ENCODE data around the gene COIL. TPM values are rescaled to one million over a fixed set of nuclear protein-coding genes. Genes with fewer than 3 reads are reported as not detected.

Gene COIL
- total and polyA plus RNA-seq, 2 of the 13 experiments (the other 11 are each of a cell fraction or from before 2014, with no cell fraction given): 8.1 to 29.4 TPM

DNA sequence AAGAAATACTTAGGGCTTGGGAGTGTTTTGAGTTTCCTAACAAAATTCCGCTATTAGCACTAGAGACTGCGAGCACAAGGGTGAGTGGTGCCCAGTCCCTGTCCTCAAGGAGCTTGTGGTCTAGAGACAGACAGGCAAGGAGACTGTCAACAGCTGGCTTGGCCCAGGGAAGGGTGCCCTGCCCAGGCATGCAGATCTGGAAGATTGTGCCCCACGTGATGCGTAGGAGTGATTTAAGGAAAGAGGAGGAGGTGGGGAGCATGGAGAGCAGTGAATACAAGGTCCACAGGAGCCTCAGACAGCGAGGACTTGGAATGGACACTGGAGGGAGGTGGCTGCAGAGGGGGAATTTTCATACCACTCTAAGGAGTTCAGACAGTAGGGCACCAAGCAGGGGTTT lies 42.1 kb upstream of the COIL start:
- H4K20me1 ChIP-seq (ENCODE audit: insufficient read depth, low read length): no peaks in the 10 kb centered on the region
- no peaks in the 10 kb centered on the region for H3K9me3 ChIP-seq (ENCODE audit: low read length)
- H3K4me2 ChIP-seq (ENCODE audit: low read depth, low read length): no peak overlapping the region
- FAIRE-seq (no peak), DNase-seq (ENCODE audit: low spot score) (no peak), ATAC-seq (no peak)
- no peak overlapping the region for H2AFZ ChIP-seq (ENCODE audit: low read length)
- H3K4me1 ChIP-seq (ENCODE audit: insufficient read depth, low read length): no peaks in the 10 kb centered on the region
- ChIA-PET POLR2A (no interaction called here), CTCF (ENCODE audit: low intra/inter-chr PET ratio, low total read pairs) (no interaction called here)
- TF ChIP-seq, protein P1, sequence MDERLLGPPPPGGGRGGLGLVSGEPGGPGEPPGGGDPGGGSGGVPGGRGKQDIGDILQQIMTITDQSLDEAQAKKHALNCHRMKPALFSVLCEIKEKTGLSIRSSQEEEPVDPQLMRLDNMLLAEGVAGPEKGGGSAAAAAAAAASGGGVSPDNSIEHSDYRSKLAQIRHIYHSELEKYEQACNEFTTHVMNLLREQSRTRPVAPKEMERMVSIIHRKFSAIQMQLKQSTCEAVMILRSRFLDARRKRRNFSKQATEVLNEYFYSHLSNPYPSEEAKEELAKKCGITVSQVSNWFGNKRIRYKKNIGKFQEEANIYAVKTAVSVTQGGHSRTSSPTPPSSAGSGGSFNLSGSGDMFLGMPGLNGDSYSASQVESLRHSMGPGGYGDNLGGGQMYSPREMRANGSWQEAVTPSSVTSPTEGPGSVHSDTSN (CRISPR knock-in tag; IDR thresholded peaks at IDR 0.05): no peak
- TF ChIP-seq, protein P2, sequence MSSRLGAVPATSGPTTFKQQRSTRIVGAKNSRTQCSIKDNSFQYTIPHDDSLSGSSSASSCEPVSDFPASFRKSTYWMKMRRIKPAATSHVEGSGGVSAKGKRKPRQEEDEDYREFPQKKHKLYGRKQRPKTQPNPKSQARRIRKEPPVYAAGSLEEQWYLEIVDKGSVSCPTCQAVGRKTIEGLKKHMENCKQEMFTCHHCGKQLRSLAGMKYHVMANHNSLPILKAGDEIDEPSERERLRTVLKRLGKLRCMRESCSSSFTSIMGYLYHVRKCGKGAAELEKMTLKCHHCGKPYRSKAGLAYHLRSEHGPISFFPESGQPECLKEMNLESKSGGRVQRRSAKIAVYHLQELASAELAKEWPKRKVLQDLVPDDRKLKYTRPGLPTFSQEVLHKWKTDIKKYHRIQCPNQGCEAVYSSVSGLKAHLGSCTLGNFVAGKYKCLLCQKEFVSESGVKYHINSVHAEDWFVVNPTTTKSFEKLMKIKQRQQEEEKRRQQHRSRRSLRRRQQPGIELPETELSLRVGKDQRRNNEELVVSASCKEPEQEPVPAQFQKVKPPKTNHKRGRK (CRISPR knock-in tag; IDR thresholded peaks at IDR 0.05): no peak
- TF ChIP-seq RNF2 (conservative IDR thresholded peaks at IDR 0.05; ENCODE audit: low read depth): no peak
- in situ Hi-C loops (cut with HindIII; ENCODE audit: extremely low pct_ligation_motif_present, low pct_unique_long_range_greater_than_20kb) (no loop called here), intact Hi-C loops (cut with micrococcal nuclease; ENCODE audit: unreplicated experiment) (no loop called here)
- H3K79me2 ChIP-seq (ENCODE audit: insufficient read depth, low read length): no peaks in the 10 kb centered on the region
- no peak overlapping the region for H3K27ac ChIP-seq (ENCODE audit: extremely low read length, insufficient read depth, low read length)
- no TSS peak for BruUV-seq (replicated peaks)
- H3K36me3 ChIP-seq (replicated peaks in 1 of 2; ENCODE audit: control insufficient read depth in 1 of 2, insufficient read depth in 2 of 2, low read length in 2 of 2): no peaks in the 10 kb centered on the region
- no peak overlapping the region for H3K4me3 ChIP-seq (replicated peaks in 1 of 3; ENCODE audit: insufficient read depth in 1 of 3, low read depth in 2 of 3, low read length in 3 of 3)
- WGBS (ENCODE audit: low lambda C conversion rate): 92% methylated on average over 5 of the region's 5 CpGs
- H3K9ac ChIP-seq (ENCODE audit: insufficient read depth, low read depth, low read length): no peak overlapping the region
- no peaks in the 10 kb centered on the region for H3K27me3 ChIP-seq (ENCODE audit: control insufficient read depth in 1 of 2, insufficient read depth in 2 of 2, low read length in 2 of 2)

DNA sequence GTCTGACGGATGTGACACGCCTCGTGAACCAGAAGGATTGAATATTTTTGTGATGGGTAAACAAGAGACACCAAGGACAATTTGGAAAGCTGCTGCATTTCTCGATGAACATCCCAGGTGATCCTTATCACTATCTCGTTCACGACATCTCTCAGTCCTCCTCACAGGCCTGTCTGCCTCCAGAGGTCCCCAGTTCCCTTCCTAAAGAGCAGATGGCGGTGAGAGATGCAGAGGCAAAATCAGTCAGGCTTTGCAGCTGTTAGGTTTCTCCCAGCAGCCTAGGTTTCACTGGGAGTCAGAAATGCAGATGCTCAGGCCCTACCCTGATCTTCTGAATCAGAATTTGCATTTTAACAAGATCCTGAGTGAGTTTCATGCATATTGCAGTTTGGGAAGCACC lies 40.7 kb upstream of the COIL start:
- no TSS peak for BruUV-seq (replicated peaks)
- TF ChIP-seq STAG1 (CRISPR knock-in tag; IDR thresholded peaks at IDR 0.05): peak; percentile 24
- no peak for TF ChIP-seq MXD4 (CRISPR knock-in tag; IDR thresholded peaks at IDR 0.05)
- TF ChIP-seq SOX5 (CRISPR knock-in tag; IDR thresholded peaks at IDR 0.05; ENCODE audit: borderline replicate concordance): no peak
- TF ChIP-seq, protein P3, sequence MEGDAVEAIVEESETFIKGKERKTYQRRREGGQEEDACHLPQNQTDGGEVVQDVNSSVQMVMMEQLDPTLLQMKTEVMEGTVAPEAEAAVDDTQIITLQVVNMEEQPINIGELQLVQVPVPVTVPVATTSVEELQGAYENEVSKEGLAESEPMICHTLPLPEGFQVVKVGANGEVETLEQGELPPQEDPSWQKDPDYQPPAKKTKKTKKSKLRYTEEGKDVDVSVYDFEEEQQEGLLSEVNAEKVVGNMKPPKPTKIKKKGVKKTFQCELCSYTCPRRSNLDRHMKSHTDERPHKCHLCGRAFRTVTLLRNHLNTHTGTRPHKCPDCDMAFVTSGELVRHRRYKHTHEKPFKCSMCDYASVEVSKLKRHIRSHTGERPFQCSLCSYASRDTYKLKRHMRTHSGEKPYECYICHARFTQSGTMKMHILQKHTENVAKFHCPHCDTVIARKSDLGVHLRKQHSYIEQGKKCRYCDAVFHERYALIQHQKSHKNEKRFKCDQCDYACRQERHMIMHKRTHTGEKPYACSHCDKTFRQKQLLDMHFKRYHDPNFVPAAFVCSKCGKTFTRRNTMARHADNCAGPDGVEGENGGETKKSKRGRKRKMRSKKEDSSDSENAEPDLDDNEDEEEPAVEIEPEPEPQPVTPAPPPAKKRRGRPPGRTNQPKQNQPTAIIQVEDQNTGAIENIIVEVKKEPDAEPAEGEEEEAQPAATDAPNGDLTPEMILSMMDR (CRISPR knock-in tag; IDR thresholded peaks at IDR 0.05): peak; percentile 32
- no peak for TF ChIP-seq MED8 (CRISPR knock-in tag; IDR thresholded peaks at IDR 0.05; ENCODE audit: insufficient replicate concordance)
- no peak for TF ChIP-seq PHF20 (CRISPR knock-in tag; IDR thresholded peaks at IDR 0.05)
- Histone ChIP-seq H4K20me1 (ENCODE audit: insufficient read depth, low read length) (no peaks in the 10 kb centered on the region), H3K4me1 (ENCODE audit: insufficient read depth, low read length) (no peaks in the 10 kb centered on the region), H3K36me3 (replicated peaks in 1 of 2; ENCODE audit: control insufficient read depth in 1 of 2, insufficient read depth in 2 of 2, low read length in 2 of 2) (no peaks in the 10 kb centered on the region), H3K4me3 (replicated peaks in 1 of 3; ENCODE audit: insufficient read depth in 1 of 3, low read depth in 2 of 3, low read length in 3 of 3) (no peak overlapping the region), H2AFZ (ENCODE audit: low read length) (no peak overlapping the region), H3K79me2 (ENCODE audit: insufficient read depth, low read length) (no peaks in the 10 kb centered on the region), H3K27me3 (ENCODE audit: control insufficient read depth in 1 of 2, insufficient read depth in 2 of 2, low read length in 2 of 2) (no peaks in the 10 kb centered on the region), H3K9me3 (ENCODE audit: low read length) (no peaks in the 10 kb centered on the region), H3K27ac (ENCODE audit: extremely low read length, insufficient read depth, low read length) (no peak overlapping the region), H3K9ac (ENCODE audit: insufficient read depth, low read depth, low read length) (no peak overlapping the region), H3K4me2 (ENCODE audit: low read depth, low read length) (no peak overlapping the region)
- ChIA-PET POLR2A (no interaction called here), CTCF (ENCODE audit: low intra/inter-chr PET ratio, low total read pairs) (no interaction called here)
- no peak for FAIRE-seq
- in situ Hi-C loops (cut with HindIII; ENCODE audit: extremely low pct_ligation_motif_present, low pct_unique_long_range_greater_than_20kb): no loop called here
- intact Hi-C loops (cut with micrococcal nuclease; ENCODE audit: unreplicated experiment): no loop called here
- 91% methylated on average over 7 of the region's 7 CpGs for WGBS (ENCODE audit: low lambda C conversion rate)
- DNase-seq (ENCODE audit: low spot score): no peak
- ATAC-seq: no peak
